Measurements from ENCODE around the gene PLA2G2D. TPM values are rescaled to one million over a fixed set of nuclear protein-coding genes. Genes with fewer than 3 reads are reported as not detected.

Gene PLA2G2D
- polyA plus RNA-seq, 3 donors: 0.08 TPM; not detected in 1

DNA sequence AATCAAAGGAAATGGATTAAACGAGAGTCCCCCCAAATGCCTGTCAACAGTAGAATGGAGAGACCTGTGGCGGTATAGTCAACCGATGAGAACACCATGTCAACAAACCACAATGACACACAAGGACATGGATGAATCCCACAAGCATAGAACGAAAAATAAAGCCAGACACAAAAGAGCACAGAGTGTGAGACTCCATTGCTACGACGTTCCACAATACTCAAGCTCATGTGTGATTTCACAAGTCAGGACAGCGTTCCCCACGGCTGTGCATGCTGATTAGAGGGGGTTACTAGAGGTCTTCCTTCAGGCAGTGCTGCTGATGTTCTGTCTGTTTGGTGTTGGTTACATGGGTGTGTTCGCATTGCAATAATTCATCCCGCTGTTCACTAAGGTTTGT is 5.8 kb upstream of the PLA2G2D start:
- no peak for DNase-seq
- Mint-ChIP-seq H3K27me3 (ENCODE audit: low read depth in 3 of 3) (peaks cover 2 to 13% (median 10%) of the 10 kb centered on the region in 3 donors), H3K4me1 (peaks cover 29% of the 10 kb centered on the region), H3K4me3 (no peak overlapping the region), H3K36me3 (no peaks in the 10 kb centered on the region), H3K9me3 (peaks cover 2 to 14% (median 8%) of the 10 kb centered on the region in 7 donors), H3K27ac (peak overlapping the region in 1 of 7 donors; percentile 43)
- no peaks in the 10 kb centered on the region for H3K36me3 ChIP-seq (replicated peaks in 1 of 2; ENCODE audit: control insufficient read depth in 1 of 2, insufficient read depth in 2 of 2, low read length in 2 of 2)
- H3K9me3 ChIP-seq (replicated peaks in 1 of 2; ENCODE audit: control insufficient read depth in 1 of 2, insufficient read depth in 1 of 2, low read length in 2 of 2): peaks cover 3 to 8% of the 10 kb centered on the region in 2 donors
- no peak overlapping the region for H2AFZ ChIP-seq (ENCODE audit: insufficient read depth, low read depth, low read length, poor library complexity, severe bottlenecking)
- H3K4me3 ChIP-seq (replicated peaks in 1 of 3; ENCODE audit: low read depth in 2 of 3, low read length in 3 of 3): no peak overlapping the region
- TF ChIP-seq, protein P1, sequence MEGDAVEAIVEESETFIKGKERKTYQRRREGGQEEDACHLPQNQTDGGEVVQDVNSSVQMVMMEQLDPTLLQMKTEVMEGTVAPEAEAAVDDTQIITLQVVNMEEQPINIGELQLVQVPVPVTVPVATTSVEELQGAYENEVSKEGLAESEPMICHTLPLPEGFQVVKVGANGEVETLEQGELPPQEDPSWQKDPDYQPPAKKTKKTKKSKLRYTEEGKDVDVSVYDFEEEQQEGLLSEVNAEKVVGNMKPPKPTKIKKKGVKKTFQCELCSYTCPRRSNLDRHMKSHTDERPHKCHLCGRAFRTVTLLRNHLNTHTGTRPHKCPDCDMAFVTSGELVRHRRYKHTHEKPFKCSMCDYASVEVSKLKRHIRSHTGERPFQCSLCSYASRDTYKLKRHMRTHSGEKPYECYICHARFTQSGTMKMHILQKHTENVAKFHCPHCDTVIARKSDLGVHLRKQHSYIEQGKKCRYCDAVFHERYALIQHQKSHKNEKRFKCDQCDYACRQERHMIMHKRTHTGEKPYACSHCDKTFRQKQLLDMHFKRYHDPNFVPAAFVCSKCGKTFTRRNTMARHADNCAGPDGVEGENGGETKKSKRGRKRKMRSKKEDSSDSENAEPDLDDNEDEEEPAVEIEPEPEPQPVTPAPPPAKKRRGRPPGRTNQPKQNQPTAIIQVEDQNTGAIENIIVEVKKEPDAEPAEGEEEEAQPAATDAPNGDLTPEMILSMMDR (IDR thresholded peaks at IDR 0.05): no peak
- no peak overlapping the region for H3K9ac ChIP-seq (ENCODE audit: insufficient read depth, low read length, poor library complexity, severe bottlenecking)
- H3K4me1 ChIP-seq (ENCODE audit: control insufficient read depth in 1 of 2, insufficient read depth in 2 of 2, low read length in 2 of 2): peaks cover 13 to 26% of the 10 kb centered on the region in 2 donors
- no peak overlapping the region for H3K27ac ChIP-seq (ENCODE audit: low read depth in 1 of 2, low read length in 2 of 2)
- H3K27me3 ChIP-seq (ENCODE audit: control insufficient read depth in 2 of 2, insufficient read depth in 2 of 2, low read length in 2 of 2): peaks cover 0 to 2% of the 10 kb centered on the region in 2 donors
- H3K79me2 ChIP-seq (ENCODE audit: insufficient read depth, low read length): no peaks in the 10 kb centered on the region
- no peak overlapping the region for H3K4me2 ChIP-seq (replicated peaks; ENCODE audit: extremely low read depth, low read length, poor library complexity, severe bottlenecking)
- intact Hi-C loops (cut with micrococcal nuclease): no loop called here
- no peaks in the 10 kb centered on the region for H4K20me1 ChIP-seq (ENCODE audit: insufficient read depth, low read length)
- WGBS (ENCODE audit: insufficient coverage): 100% methylated on average over 2 of the region's 10 CpGs

DNA sequence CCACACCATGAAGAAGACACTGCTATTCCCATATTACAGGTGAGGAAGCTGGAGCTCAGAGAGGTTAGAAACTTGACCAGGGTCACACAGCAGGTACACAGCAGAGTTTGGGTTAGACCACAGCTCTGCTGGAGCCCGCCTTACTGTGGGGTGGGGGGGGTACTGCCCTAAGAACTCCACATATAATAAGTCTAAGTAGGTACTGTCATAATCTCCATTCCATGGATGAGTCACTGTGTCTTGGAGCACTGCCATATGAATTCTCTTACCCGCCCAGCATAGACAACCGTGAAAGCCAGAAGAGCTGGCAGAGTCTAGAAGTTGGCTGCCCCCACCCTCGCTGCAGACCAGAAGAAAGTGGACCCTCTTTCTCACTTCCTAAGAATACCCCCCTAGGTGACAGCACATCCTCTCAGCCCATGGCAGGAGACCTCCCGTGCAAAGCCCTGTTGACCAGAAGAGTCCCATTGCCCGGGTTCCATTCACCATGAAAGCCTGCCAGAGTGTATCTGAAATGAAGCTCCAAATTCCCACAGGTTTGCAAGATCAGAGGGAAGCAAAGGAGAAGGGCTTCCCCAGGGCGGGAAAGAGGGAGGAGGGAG is 5.2 kb upstream of the PLA2G2D start:
- H3K9ac ChIP-seq (ENCODE audit: insufficient read depth, low read length, poor library complexity, severe bottlenecking): no peak overlapping the region
- H3K4me1 Mint-ChIP-seq: peaks cover 34% of the 10 kb centered on the region
- 63% methylated on average over 4 of the region's 7 CpGs for WGBS (ENCODE audit: insufficient coverage)
- H3K27me3 Mint-ChIP-seq (ENCODE audit: low read depth in 3 of 3): peaks cover 2 to 13% (median 10%) of the 10 kb centered on the region in 3 donors
- H3K4me1 ChIP-seq (ENCODE audit: control insufficient read depth in 1 of 2, insufficient read depth in 2 of 2, low read length in 2 of 2): peaks cover 18 to 31% of the 10 kb centered on the region in 2 donors
- no peak overlapping the region for H2AFZ ChIP-seq (ENCODE audit: insufficient read depth, low read depth, low read length, poor library complexity, severe bottlenecking)
- intact Hi-C loops (cut with micrococcal nuclease): no loop called here
- H3K9me3 Mint-ChIP-seq: peaks cover under 1 to 10% (median 4%) of the 10 kb centered on the region in 7 donors
- peaks cover 3 to 4% of the 10 kb centered on the region in 2 donors for H3K9me3 ChIP-seq (replicated peaks in 1 of 2; ENCODE audit: control insufficient read depth in 1 of 2, insufficient read depth in 1 of 2, low read length in 2 of 2)
- peaks cover 0 to 2% of the 10 kb centered on the region in 2 donors for H3K27me3 ChIP-seq (ENCODE audit: control insufficient read depth in 2 of 2, insufficient read depth in 2 of 2, low read length in 2 of 2)
- TF ChIP-seq, protein P1 (IDR thresholded peaks at IDR 0.05): no peak
- H3K4me3 ChIP-seq (replicated peaks in 1 of 3; ENCODE audit: low read depth in 2 of 3, low read length in 3 of 3): no peak overlapping the region
- H3K79me2 ChIP-seq (ENCODE audit: insufficient read depth, low read length): no peaks in the 10 kb centered on the region
- H3K4me2 ChIP-seq (replicated peaks; ENCODE audit: extremely low read depth, low read length, poor library complexity, severe bottlenecking): no peak overlapping the region
- peak; percentile 11 to 47 (median 19) for DNase-seq
- no peak overlapping the region for H3K4me3 Mint-ChIP-seq
- no peaks in the 10 kb centered on the region for H4K20me1 ChIP-seq (ENCODE audit: insufficient read depth, low read length)
- no peak overlapping the region for H3K27ac ChIP-seq (ENCODE audit: low read depth in 1 of 2, low read length in 2 of 2)
- no peaks in the 10 kb centered on the region for H3K36me3 Mint-ChIP-seq
- H3K27ac Mint-ChIP-seq: peak overlapping the region in 2 of 7 donors; percentile 32 to 45
- H3K36me3 ChIP-seq (replicated peaks in 1 of 2; ENCODE audit: control insufficient read depth in 1 of 2, insufficient read depth in 2 of 2, low read length in 2 of 2): no peaks in the 10 kb centered on the region

Data from CD14-positive monocyte (primary cell).